GM18858 (cell line): ENCODE data around the gene CDC42SE1.
A peak's percentile ranks its signal among the peaks of the same experiment; 100 is the strongest.

Experiments used
- ATAC-seq: cut with Tn5 transposase; IDR thresholded peaks from one replicate; pipeline ENCODE4 v1.9.1; 2021; ENCODE audit not compliant: unreplicated experiment

The CDC42SE1 gene

DNA sequence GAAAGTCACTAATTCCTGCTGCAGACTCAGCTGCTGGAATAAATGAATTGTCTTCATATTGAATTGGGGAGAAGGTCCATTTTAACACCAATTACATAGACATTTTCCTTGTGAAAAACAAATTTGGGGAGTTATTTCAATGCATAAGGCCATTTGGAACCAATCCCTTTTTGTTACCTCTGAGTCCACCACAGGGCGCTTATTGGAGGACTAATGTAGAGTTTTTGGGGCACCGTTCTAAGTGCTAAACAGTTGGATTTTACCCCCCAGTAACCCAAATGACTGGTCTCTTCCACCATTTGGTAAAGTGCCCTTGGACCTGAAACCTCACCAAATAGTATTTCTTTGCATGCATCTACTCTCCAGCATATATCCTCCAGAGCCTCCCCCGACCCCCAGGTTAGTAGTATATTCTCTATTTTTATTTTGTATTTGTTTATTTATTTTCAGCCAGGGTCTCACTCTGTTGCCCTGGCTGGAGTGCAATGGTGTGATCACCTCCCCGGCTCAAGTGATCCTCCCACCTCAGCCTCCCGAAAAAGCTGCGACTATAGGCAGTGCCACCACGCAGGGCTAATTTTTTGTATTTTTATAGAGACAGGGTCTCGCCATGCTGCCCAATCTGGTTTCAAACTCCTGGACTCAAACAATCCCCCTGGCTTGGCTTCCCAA is 49.6 kb downstream of the CDC42SE1 start:
- no peak for ATAC-seq

DNA sequence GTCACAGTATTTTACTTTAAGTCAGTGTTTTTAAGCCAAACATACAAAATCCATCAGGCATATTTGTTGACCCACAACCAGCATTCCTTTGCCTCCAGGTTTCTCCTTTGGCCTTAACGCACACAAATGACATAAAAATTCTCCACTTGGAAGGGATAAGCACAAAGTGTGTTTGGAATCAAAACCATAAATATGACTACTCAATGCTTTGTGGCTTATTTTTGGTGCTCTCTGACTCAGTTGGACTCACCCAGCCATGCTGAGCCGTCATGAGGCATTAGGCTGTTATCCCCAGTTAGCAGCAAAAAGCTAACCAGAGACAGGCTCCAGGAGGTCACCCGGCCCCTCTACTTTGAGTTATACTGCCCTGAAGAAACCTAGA is 50.2 kb downstream of the CDC42SE1 start:
- no peak for ATAC-seq

DNA sequence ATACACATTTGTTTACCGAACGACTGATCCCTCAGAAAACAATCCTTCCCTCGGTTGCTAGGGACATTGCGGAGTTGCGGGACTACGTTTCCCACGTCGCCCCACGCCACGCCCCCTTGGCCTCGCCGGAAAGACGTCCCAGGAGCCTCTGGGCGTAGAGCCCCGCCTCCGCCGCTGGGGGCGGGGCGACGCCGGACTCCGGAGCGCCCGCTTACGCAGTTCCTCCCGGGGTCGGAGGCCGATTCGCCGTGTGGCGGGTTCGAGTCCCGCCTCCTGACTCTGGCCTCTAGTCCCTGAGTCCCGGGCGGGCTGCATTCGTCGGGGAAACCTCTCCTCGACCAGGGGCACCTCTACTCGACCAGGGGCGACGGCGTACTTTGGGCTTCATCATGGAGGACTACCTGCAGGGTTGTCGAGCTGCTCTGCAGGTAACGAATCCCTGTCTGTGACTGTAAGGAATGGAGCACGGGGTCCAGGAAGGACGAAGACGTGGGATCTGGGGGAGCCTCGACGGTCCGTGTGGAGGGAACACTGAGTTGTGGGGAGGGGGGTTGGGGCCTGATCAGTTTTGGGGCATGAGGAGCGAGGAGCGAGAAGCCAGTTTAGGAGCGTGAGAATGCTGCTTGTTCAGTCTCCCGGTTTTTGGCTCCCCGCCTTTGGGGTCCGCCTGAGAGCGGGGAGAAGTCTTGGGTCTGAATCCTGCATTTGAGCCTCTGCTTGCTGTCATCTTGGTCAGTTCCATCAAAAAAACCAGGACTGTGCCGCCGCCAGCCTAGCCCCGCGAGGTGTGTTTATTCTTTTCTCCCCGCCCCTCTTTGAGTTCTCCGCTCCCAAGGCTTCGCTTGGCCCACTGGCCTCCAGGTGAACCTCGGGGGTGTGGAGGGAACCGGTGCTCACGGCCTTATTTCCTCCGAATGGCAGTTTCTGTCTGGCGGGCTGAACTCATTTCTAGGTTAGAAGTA is 50.9 kb downstream of the CDC42SE1 start, which contains the start of gene PRUNE1:
Gene PRUNE1, plus strand, starts transcription at position 206 of the 962 bp plus-strand sequence. Its CDS starts 184 bp downstream, at position 390.
- peak; percentile 44 for ATAC-seq

DNA sequence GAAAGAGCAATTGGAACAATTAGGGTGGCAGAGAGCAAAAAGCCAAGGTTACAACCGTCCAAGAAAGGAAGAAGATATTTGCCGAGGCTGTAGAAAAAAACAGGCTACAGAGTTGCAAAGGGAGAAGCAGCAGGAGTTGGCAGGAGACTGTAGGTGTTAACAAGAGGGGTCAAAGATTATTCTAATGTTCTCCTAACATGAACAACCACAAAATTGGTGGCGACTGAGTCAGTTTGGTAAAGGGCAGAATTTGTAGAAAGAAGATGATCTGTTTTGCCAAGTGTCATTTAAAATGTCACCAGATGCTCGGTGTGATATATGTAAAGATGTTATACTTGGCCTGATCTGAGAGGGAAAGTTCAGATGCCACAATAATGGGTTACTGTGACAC is 51.6 kb downstream of the CDC42SE1 start:
- no peak for ATAC-seq

DNA sequence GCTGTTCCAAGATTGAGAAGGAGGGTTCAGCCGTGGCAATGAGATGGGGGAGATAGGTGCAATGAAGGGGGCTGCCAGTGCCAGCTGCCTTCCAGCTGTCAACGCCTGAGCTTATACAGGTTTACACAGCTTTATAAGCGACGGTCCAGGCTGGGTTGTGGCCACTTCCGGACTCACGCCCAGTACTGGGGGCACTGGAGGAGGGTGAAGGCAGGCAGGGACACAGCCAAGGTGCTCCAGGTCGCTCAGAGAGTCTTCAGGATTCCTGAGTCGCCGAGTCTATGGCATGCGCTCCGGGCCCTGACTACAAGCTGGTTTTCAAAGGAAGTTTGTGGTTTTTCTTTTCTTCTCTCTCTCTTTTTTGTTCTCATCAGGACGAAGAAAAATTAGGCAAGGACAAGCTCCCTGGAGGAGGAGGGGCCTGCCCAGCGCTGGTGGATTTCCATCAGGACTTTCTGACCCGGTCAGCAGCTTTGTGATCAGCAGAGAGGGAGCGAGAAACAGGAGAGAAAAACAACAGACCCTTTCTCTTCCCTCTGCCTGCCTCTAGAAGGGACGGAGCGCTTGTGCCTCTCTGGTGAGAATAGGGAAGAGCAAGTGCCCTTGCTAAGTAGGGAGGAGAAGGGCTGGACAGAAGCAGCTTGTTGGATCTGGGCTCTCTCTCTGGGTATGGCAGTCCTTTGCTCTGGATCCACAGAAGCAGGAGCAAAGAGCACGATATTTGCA is 52.9 kb downstream of the CDC42SE1 start, which contains the start of gene MINDY1:
Gene MINDY1, minus strand, starts transcription at position 576 of the 726 bp plus-strand sequence. CDS start 4,285 bp downstream, outside the sequence.
- ATAC-seq, result no peak

DNA sequence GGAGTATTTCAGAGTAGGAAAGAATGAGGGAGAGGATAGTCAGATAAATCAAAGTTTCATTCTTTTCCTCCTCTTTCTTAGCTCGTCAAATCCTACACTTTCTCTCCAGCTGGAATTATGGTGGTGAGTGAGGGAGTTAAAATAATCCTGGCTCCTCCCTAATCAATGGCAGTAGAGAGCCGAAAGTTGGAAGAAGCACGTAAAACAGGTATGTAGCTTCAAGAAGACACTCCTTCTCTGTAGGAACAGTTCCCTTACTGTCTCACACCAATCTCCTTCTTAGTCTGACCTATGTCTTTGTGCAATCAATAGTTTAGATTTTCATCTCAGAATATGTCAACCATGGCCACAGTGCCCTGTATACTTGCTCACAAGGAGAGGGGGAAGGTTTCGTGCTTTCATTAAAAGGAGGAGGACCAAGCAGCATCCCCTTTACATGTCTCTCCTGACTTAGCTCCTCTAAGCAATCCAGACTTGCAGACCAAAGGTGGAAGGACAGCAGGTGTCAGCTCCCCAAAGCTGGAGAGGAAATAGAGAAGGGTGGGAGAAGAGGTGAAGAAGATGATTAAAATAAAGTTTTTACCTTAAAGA is 53.6 kb downstream of the CDC42SE1 start:
- no peak for ATAC-seq

DNA sequence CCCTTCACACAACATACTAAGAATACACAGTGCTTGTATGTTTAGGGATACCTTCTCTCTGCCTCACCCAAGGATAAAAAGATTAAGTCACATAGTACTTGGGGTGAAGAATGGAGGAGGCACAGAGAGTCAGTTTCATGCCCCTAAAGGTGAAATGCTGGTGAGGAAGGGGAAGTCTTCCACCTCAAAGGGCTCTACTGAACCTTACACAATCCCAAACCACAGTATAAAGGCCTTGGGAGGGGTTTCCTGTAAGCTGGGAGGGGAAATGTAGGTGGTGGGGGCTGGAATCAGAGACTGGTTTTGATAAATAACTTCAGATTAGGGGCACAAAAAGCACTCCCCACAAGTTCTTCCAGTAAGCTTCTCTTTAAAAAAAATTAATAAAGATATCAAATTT is 56.2 kb downstream of the CDC42SE1 start:
- ATAC-seq, result no peak

DNA sequence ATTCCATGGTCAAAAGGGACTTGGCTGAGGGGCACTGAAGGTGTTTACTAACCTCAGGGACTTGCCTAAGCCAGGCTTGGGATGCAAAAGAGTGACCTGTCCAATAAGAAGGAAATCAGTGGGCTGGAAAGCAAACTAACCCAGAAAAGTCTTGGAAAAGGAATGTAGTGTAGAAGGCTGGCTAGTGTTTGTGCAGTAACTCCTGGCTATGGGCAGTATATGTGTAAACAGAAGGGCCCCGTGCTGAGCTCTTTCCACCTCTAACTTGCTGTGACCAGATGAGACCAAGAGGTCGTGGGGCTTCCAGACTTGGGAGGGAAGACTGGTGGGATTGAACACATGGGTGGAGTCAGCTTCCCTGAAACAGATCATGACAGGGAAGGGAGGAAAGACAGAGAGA is 56.8 kb downstream of the CDC42SE1 start:
- no peak for ATAC-seq

DNA sequence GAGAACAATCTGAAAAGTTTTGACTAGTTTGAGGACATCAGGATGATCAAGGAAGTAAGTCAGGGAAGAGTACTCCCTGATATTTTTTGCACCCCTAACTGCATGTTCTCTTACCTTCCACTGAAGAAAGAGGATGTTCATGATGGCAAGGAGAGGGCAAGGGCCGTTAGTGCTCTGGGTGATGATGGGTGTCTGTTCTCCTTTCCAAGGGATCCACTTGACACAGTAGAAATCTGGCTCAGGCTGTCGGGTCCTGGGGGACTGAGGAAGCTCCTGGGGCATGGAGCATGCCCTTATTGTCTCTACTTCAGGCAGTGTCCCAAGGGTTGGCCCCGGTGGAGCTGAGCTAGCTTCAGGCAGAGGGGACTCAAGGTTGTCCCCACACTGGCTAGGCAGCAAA is 57.4 kb downstream of the CDC42SE1 start:
- ATAC-seq, result no peak

DNA sequence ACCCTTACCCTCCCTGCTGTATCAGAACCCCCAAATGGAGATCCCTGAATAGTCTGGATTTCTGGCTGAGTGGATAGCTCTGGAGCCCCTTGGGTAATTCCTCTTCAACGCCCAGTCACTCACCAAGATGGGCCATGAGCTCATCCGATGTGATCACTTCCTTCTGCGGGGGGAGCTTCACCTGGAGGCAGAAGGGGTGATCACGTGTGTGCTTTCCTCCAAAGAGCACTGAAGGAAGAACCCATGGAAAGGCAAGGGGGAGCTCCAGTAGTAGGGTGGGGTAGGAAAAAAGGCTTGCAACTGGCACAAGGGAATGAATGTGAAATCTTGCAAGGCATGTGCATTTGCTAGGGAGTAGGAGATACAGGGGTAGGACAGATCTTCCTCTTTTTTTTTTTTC is 57.8 kb downstream of the CDC42SE1 start:
- no peak for ATAC-seq
